Thyroid gland (tissue), 4 donors: ENCODE data around the gene FRMD8. TPM values are rescaled to one million over a fixed set of nuclear protein-coding genes. Genes with fewer than 3 reads are reported as not detected.

Source experiments
- DNase-seq, 2 donors: peaks; one replicate each; pipeline ENCODE4 v3.0.0-alpha.2; 2019
- H3K27ac ChIP-seq, 3 donors: fragments of 200-600 bp; sonication (generic); 1 replicate in 2 of 3; 2 replicates in 1 of 3; pipeline ENCODE4 v1.5.1; 2016 to 2019; ENCODE audit warnings: mild to moderate bottlenecking in 1 of 3, moderate library complexity in 1 of 3
- H3K27me3 ChIP-seq: fragments of 200-600 bp; sonication (generic); one replicate; pipeline ENCODE4 v1.5.1; 2019
- H3K36me3 ChIP-seq, 2 donors: fragments of 200-600 bp; sonication (generic); one replicate each; pipeline ENCODE4 v1.5.1; 2016 to 2019
- H3K4me1 ChIP-seq, 2 donors: fragments of 200-600 bp; sonication (generic); one replicate each; pipeline ENCODE4 v1.5.1; 2017 to 2019
- H3K4me3 ChIP-seq, 3 donors: fragments of 200-600 bp; sonication (generic); replicated peaks in 1 of 3; 1 replicate in 2 of 3; 2 replicates in 1 of 3; pipeline ENCODE4 v1.5.1; 2016; ENCODE audit warnings: mild to moderate bottlenecking in 1 of 3
- H3K9me3 ChIP-seq: fragments of 200-600 bp; sonication (generic); one replicate; pipeline ENCODE4 v1.5.1; 2017
- POLR2A ChIP-seq, 2 donors: fragments of 450-650 bp; IDR thresholded peaks; one replicate each; pipeline ENCODE4 v1.6.1; 2017; ENCODE audit warnings: antibody characterized with exemption in 2 of 2, mild to moderate bottlenecking in 2 of 2, moderate library complexity in 1 of 2
- WGBS, 2 donors: methylation state at CpG; one replicate each; pipeline ENCODE4 v1.1.5; 2017; 5-methylcytosine and 5-hydroxymethylcytosine counted together
- intact Hi-C: fragments of 100-400 bp; cut with DNase I; formaldehyde crosslinking; loops from one replicate; pipeline ENCODE4 v1.15.1; 2023
- total RNA-seq, 4 donors: library from RNA; depleted of rRNA; stranded (reverse); fragments of >200 nt; gene quantifications; one replicate each; pipeline ENCODE4 v1.2.3, GENCODE V29; 2016
- TF ChIP-seq, protein P1 (sequence below), 6 experiments: fragments of 200-600 bp in 3 of 6; fragments of 450-650 bp in 3 of 6; sonication (generic) in 3 of 6; IDR thresholded peaks; one replicate each; pipeline ENCODE4 v1.5.1; 2016 to 2019; ENCODE audit warnings: antibody characterized with exemption in 6 of 6, mild to moderate bottlenecking in 2 of 6, inconsistent platforms in 1 of 6, moderate library complexity in 1 of 6

The FRMD8 gene
- total RNA-seq, 4 donors from 2014 or later: 22.5 to 44.9 (median 31.0) TPM

DNA sequence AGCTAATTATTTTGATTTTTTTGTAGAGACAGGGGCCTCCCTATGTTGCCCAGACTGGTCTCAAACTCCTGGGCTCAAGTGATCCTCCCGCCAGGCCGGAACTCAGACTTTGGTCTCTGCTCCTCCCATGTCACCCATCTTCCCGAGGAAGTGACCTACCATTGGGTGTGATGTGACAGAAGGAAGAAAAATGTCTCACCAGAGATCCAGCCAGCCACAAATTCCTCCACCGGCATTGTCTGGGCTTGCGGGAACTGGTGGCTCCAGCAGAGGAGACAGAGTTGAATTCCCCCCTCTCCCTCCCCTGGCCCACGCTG lies 4.8 kb upstream of the FRMD8 start:
- Histone ChIP-seq H3K27ac (peak overlapping the region; percentile 82 to 98 (median 93)), H3K9me3 (no peaks in the 10 kb centered on the region), H3K4me3 (peak overlapping the region in 1 of 3 donors; percentile 25), H3K4me1 (peaks cover 23 to 58% of the 10 kb centered on the region in 2 donors), H3K36me3 (no peaks in the 10 kb centered on the region), H3K27me3 (no peaks in the 10 kb centered on the region)
- no peak for DNase-seq
- no peak for TF ChIP-seq POLR2A (IDR thresholded peaks at IDR 0.05)
- TF ChIP-seq, protein P1, sequence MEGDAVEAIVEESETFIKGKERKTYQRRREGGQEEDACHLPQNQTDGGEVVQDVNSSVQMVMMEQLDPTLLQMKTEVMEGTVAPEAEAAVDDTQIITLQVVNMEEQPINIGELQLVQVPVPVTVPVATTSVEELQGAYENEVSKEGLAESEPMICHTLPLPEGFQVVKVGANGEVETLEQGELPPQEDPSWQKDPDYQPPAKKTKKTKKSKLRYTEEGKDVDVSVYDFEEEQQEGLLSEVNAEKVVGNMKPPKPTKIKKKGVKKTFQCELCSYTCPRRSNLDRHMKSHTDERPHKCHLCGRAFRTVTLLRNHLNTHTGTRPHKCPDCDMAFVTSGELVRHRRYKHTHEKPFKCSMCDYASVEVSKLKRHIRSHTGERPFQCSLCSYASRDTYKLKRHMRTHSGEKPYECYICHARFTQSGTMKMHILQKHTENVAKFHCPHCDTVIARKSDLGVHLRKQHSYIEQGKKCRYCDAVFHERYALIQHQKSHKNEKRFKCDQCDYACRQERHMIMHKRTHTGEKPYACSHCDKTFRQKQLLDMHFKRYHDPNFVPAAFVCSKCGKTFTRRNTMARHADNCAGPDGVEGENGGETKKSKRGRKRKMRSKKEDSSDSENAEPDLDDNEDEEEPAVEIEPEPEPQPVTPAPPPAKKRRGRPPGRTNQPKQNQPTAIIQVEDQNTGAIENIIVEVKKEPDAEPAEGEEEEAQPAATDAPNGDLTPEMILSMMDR (IDR thresholded peaks at IDR 0.05): no peak
- intact Hi-C loops: loop anchor here (5.0 kb wide), 1 partner anchor 36 kb away; no protein-coding TSS in a partner anchor
- 5% methylated on average over 6 of the region's 6 CpGs for WGBS, 2 donors

DNA sequence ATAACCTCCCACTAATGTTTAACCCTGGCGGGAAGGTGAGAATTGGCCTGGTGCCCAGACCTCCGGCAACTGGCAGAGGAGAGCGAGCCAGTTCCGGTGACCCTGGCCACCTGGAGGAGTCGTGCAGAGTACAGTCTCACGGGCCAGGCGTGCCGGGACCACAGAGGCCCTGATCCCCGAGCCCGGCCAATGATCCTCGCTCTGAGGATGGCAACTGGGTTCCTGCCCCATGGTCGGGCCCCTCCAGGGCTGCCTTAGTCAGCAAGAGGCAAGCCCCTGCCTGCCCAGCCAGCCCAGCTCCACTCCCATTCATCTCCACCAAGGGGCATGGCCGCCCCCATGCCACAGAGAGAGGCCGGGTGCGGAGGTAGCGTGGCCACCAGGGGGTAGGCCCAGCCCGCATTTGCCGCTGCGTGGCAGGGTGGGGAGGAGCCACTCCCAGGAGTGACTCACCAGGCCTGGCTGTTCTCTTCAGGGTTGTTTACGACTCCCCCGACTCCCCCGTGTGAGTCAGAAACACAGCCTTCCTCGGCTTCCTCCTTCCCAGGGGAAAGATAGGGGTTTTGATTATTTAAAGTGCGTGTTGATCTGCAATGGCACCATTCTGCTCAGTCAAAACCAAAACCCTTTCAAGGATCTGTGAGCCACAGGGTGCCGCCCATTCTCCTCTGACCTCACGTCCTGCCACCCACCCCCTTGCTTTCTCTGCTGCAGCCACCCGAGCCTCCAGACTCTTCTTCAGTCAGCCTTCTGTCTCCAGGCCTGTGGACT lies 4.2 kb upstream of the FRMD8 start, which contains the start of gene SLC25A45:
Gene SLC25A45 (minus strand): TSS at position 614 of the 771 bp plus-strand sequence. CDS start 695 bp downstream, outside the sequence.
- peak within 1 kb of the TSS; percentile 82 to 98 (median 93) for H3K27ac ChIP-seq
- 0 to 1% methylated on average over 18 to 20 of the region's 27 CpGs for WGBS, 2 donors
- no peaks in the 10 kb centered on the region for H3K9me3 ChIP-seq
- DNase-seq: peak; percentile 88 to 90
- intact Hi-C loops: loop anchor here (5.0 kb wide), 1 partner anchor 35 kb away; no protein-coding TSS in a partner anchor
- no peaks in the 10 kb centered on the region for H3K27me3 ChIP-seq
- H3K36me3 ChIP-seq: no peaks in the 10 kb centered on the region
- H3K4me3 ChIP-seq: peak within 1 kb of the TSS in 1 of 3 donors; percentile 25
- TF ChIP-seq, protein P1 (IDR thresholded peaks at IDR 0.05): peak; percentile 72 to 89 (median 78)
- peak in 1 of 2 donors; percentile 84 for TF ChIP-seq POLR2A (IDR thresholded peaks at IDR 0.05)
- H3K4me1 ChIP-seq: peaks cover 23 to 58% of the 10 kb centered on the region in 2 donors

DNA sequence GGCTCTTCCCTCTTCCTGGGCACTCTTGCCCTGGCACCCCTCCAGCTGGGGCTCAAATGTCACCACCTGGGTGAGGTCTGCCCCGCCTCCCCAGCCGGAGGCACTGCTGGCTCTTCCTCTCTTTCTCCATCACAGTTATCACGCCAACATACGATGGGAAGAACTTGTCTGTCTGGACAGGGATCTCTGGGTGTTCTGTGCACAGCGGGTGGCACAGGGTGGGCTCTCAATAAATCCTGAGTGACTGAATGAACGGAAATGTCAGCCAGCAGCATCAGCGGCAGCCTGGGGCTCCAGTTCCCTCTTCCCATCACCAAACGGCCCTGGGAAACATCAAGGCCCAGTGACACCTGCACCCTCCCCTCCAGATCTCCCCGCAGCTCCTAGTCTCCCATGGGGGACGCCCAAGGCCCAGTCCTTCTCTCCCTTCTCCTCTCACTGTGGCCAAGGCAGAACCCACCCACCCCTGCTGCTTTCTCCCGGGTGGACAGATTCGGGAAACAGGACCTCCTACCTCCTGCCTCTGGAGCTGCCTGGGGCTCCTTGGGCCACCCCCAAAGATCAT lies 3.6 kb upstream of the FRMD8 start:
- peak overlapping the region; percentile 82 to 98 (median 93) for H3K27ac ChIP-seq
- H3K4me3 ChIP-seq: peak overlapping the region in 1 of 3 donors; percentile 25
- no peak for TF ChIP-seq POLR2A (IDR thresholded peaks at IDR 0.05)
- TF ChIP-seq, protein P1 (IDR thresholded peaks at IDR 0.05): no peak
- intact Hi-C loops: loop anchor here (5.0 kb wide), 1 partner anchor 34 kb away; no protein-coding TSS in a partner anchor
- WGBS, 2 donors: 24 to 35% methylated on average over 8 to 12 of the region's 12 CpGs
- no peaks in the 10 kb centered on the region for H3K36me3 ChIP-seq
- H3K27me3 ChIP-seq: no peaks in the 10 kb centered on the region
- no peaks in the 10 kb centered on the region for H3K9me3 ChIP-seq
- H3K4me1 ChIP-seq: peaks cover 26 to 62% of the 10 kb centered on the region in 2 donors
- DNase-seq: peak; percentile 96

DNA sequence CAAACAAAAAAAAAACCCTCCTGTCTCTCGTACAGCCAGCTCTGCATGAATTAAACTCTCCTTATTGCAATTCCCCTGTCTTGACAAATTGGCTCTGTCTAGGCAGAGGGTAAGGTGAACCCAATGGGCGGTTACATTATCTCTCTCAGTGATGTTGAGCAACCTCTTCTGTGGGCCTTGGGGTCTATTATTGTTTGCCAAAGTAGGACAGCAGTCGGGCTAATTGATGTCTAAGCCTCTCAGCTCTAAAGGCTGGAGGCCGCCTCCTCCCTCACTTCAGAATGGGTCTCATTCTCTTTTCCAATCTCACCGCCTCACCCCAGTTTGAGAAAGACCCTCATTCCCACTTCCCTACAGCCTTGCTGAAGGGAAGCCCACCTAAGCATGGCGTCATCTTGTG lies 2.7 kb upstream of the FRMD8 start:
- Histone ChIP-seq H3K4me1 (peaks cover 26 to 69% of the 10 kb centered on the region in 2 donors), H3K36me3 (no peaks in the 10 kb centered on the region), H3K27ac (peak overlapping the region; percentile 82 to 94 (median 93)), H3K9me3 (no peaks in the 10 kb centered on the region), H3K4me3 (no peak overlapping the region), H3K27me3 (no peaks in the 10 kb centered on the region)
- 90 to 95% methylated on average over 6 of the region's 6 CpGs for WGBS, 2 donors
- no peak for DNase-seq
- intact Hi-C loops: loop anchor here (5.0 kb wide), 1 partner anchor 34 kb away; no protein-coding TSS in a partner anchor
- TF ChIP-seq POLR2A (IDR thresholded peaks at IDR 0.05): no peak
- TF ChIP-seq, protein P1 (IDR thresholded peaks at IDR 0.05): no peak
